HUES48 (cell line): ENCODE data around the gene FAM8A1.

Experiments
- H3K27ac ChIP-seq: one replicate; pipeline ENCODE4 v1.7.0; 2013; ENCODE audit warnings: low read depth, low read length, inconsistent platforms
- H3K27me3 ChIP-seq: 2 replicates; pipeline ENCODE4 v1.6.1; 2013; ENCODE audit warnings: mild to moderate bottlenecking, low read length; ENCODE audit not compliant: control insufficient read depth, insufficient read depth
- H3K36me3 ChIP-seq: 2 replicates; pipeline ENCODE4 v1.6.1; 2013; ENCODE audit warnings: low read length; ENCODE audit not compliant: control insufficient read depth, insufficient read depth
- H3K4me1 ChIP-seq: 2 replicates; pipeline ENCODE4 v1.6.1; 2013; ENCODE audit warnings: mild to moderate bottlenecking, low read length; ENCODE audit not compliant: control insufficient read depth, insufficient read depth
- H3K4me3 ChIP-seq: 2 replicates; pipeline ENCODE4 v1.5.1; 2013; ENCODE audit warnings: mild to moderate bottlenecking, low read depth, low read length
- H3K9ac ChIP-seq: 2 replicates; pipeline ENCODE4 v1.6.1; 2013; ENCODE audit warnings: mild to moderate bottlenecking, low read depth, low read length, moderate library complexity
- H3K9me3 ChIP-seq: 2 replicates; pipeline ENCODE4 v1.6.1; 2013; ENCODE audit warnings: low read length; ENCODE audit not compliant: control insufficient read depth, insufficient read depth

The FAM8A1 gene

DNA sequence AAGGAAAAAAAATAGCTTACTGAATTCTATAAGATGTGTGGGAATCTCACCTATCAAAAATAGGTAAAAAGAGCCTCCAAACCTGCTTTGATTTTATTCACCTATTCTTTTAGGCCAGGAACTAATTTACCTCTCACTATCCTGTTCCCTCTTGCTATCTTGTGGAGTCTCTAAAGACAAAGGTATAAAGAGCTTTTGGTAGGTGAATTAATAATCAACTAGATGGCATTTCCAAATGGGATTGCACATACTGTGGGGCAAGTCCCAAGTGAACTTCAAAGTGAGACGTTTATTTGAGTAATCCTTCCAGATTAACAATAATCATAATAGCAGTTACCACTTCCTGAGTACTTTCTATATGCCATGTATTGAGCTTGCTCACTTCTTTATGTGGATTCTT lies 2.8 kb downstream of the FAM8A1 start:
- H3K36me3 ChIP-seq: peaks cover 8% of the 10 kb centered on the region; the same call in 1 of the 2 replicates
- no peak overlapping the region for H3K9ac ChIP-seq
- no peak overlapping the region for H3K4me3 ChIP-seq
- no peaks in the 10 kb centered on the region for H3K27me3 ChIP-seq
- peaks cover 5% of the 10 kb centered on the region; the same call in 1 of the 2 replicates for H3K4me1 ChIP-seq
- no peak overlapping the region for H3K27ac ChIP-seq
- H3K9me3 ChIP-seq: no peaks in the 10 kb centered on the region

DNA sequence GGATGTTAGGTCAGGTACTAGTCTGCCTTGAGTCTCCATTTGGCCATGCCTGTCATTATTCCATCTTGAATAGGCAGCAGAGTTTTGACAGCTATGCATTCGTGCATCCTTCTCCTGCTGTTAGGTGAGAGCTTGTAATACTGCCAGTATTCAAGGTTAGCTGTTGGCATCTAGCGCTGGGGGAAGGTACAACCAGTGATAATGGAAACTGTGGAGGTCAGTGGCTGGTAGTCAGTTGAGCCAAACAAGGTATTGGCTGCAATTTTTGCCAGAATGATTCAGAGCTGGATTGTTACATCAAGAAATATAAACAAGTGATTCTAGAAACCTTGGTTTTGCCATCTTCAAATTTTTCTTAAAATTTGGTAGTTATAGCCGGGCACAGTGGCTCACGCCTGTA lies 6.5 kb downstream of the FAM8A1 start:
- H3K4me3 ChIP-seq: no peak overlapping the region
- H3K4me1 ChIP-seq: peaks cover 5% of the 10 kb centered on the region; the same call in 1 of the 2 replicates
- H3K27ac ChIP-seq: no peak overlapping the region
- peaks cover 13% of the 10 kb centered on the region; the same call in 1 of the 2 replicates for H3K36me3 ChIP-seq
- no peak overlapping the region for H3K9ac ChIP-seq
- no peaks in the 10 kb centered on the region for H3K27me3 ChIP-seq
- no peaks in the 10 kb centered on the region for H3K9me3 ChIP-seq

DNA sequence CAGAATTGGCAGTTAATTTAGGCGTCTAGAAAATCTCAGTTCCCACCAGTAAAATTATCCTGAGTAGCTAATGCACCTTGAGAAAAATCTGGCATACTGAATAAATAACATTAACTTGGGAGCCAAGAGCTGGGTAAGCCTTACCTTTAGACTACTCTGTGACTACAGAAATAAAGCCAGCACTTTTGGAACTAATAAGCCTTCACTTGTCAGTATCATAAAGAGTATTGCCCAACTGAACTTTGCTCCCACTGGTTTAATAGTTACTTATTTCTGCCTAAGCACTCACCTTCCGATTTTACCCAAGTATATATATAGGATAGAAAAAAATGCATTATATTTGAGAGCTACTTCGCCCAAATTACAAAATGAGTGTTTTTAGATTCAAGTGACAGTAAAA lies 10.7 kb downstream of the FAM8A1 start:
- no peak overlapping the region for H3K27ac ChIP-seq
- H3K9ac ChIP-seq: no peak overlapping the region
- no peaks in the 10 kb centered on the region for H3K9me3 ChIP-seq
- H3K27me3 ChIP-seq: no peaks in the 10 kb centered on the region
- H3K4me1 ChIP-seq: no peaks in the 10 kb centered on the region
- H3K4me3 ChIP-seq: no peak overlapping the region
- peaks cover 23% of the 10 kb centered on the region for H3K36me3 ChIP-seq

DNA sequence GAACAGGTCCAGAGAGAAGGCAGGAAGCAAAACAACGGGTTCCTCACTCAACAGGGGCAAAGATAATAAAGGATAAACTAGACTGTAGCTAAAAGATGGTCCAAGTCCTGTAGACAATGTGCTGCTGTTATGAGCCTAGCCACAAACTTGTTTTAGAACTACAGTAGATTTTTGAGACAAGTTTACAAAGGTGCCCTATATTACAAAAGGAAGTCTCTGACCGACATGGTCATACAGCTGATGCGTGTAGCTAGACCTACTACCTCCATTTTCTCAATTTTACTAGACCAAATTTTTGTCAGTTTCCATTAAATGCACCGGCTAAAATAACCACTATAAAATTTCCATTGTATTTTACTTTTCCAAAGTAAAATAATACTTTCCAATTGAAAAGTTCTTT lies 11.9 kb downstream of the FAM8A1 start:
- H3K9me3 ChIP-seq: no peaks in the 10 kb centered on the region
- H3K36me3 ChIP-seq: peaks cover 30% of the 10 kb centered on the region
- no peak overlapping the region for H3K27ac ChIP-seq
- no peak overlapping the region for H3K4me3 ChIP-seq
- no peak overlapping the region for H3K9ac ChIP-seq
- no peaks in the 10 kb centered on the region for H3K4me1 ChIP-seq
- no peaks in the 10 kb centered on the region for H3K27me3 ChIP-seq

DNA sequence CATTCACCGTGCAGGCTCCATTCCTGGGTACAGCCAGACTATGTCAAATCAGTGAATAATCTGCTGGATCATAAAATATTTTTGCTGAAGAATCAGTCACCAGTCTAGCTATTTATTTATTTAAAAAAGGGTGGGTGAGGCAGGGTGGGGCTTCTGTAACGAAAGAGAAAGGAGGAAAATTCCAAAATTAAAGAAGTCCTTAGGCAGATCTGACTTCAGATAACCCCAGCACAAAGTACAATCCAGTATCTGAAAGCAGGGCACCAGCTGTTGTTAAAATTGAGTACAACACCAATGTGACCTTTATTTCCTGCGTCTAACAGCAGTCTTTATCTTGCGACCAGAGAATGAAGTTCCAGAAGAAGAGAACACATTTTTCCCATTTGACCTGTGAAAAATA lies 15.7 kb downstream of the FAM8A1 start:
- Histone ChIP-seq H3K36me3 (peaks cover 53% of the 10 kb centered on the region), H3K9ac (no peak overlapping the region), H3K4me1 (no peaks in the 10 kb centered on the region), H3K4me3 (no peak overlapping the region), H3K9me3 (no peaks in the 10 kb centered on the region), H3K27me3 (no peaks in the 10 kb centered on the region), H3K27ac (no peak overlapping the region)

DNA sequence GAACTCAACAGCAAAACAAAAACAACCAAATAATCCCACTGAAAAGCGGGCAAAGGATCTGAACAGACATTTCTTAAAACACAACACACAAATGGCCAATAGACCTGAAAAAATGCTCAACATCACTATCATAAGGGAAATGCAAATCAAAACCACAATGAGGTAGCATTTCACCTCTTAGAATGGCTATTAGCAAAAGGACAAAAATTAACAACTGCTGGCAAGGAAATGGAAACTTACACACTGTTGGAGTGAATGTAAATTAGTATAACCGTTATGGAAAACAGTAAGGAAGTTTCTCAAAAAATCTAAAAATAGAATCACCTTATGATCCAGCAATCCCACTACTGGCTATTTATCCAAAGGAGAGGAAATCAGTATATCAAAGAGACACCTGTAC lies 20.9 kb downstream of the FAM8A1 start:
- Histone ChIP-seq H3K9me3 (no peaks in the 10 kb centered on the region), H3K27me3 (no peaks in the 10 kb centered on the region), H3K27ac (no peak overlapping the region), H3K4me3 (no peak overlapping the region), H3K36me3 (peaks cover 88% of the 10 kb centered on the region), H3K9ac (no peak overlapping the region), H3K4me1 (no peaks in the 10 kb centered on the region)

DNA sequence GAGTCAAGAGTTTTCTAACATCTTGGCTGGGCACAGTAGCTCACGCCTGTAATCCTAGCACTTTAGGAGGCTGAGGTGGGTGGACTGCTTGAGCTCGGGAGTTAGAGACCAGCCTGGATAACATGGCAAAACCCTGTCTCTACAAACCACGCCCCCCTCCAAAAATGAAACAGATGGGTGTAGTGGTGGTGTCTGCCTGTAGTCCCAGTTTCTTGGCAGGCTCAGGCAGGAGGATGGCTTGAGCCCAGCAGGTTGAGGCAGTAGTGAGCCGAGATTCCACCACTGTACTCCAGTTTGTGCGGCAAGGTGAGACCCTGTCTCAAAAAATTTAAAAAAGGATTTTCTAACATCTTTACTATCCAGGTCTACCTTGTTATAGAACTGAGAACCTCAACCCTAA lies 22.0 kb downstream of the FAM8A1 start:
- peaks cover 90% of the 10 kb centered on the region for H3K36me3 ChIP-seq
- no peaks in the 10 kb centered on the region for H3K27me3 ChIP-seq
- H3K9me3 ChIP-seq: no peaks in the 10 kb centered on the region
- no peak overlapping the region for H3K27ac ChIP-seq
- no peaks in the 10 kb centered on the region for H3K4me1 ChIP-seq
- H3K4me3 ChIP-seq: no peak overlapping the region
- H3K9ac ChIP-seq: no peak overlapping the region

DNA sequence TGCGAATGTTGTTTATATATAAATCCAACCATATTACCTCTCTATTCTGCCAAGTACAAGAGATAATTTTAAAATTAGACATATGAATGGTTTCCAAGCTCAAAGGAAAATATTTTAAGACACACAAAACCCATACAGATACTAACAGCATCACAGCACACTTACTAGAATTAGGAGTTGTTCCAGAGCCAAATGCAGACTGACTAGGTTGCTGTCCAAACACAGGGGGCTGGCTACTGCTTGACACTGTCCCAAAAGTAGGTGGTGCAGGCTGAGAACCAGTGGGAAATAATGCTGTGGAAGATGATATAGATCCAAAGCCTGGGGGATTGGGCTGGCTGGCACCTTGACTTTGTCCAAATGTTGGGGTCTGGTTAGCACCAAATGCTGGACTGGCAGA lies 24.3 kb downstream of the FAM8A1 start:
- H3K36me3 ChIP-seq: peaks cover 94% of the 10 kb centered on the region
- no peak overlapping the region for H3K9ac ChIP-seq
- H3K27ac ChIP-seq: no peak overlapping the region
- no peaks in the 10 kb centered on the region for H3K27me3 ChIP-seq
- H3K4me1 ChIP-seq: no peaks in the 10 kb centered on the region
- H3K9me3 ChIP-seq: no peaks in the 10 kb centered on the region
- H3K4me3 ChIP-seq: no peak overlapping the region

DNA sequence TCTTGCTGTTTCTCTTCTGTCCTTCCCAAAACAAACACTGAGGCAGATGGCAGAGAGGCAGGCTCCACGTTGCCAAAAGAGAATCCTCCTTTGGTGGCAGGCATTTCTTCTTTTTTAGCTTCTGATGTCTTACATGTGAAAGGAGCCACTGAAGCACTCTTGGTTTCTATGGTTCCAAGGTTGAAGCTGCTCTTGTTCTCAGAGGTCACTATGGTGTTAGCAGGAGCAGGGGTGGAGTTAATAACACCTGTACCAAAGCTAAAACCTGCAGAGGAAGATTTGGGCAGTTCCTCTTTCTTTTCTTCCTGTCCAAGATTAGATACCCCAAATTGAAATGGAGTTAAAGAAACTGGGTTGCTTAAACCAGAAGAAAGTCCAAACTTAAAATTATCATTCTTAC lies 28.8 kb downstream of the FAM8A1 start:
- H3K27ac ChIP-seq: no peak overlapping the region

DNA sequence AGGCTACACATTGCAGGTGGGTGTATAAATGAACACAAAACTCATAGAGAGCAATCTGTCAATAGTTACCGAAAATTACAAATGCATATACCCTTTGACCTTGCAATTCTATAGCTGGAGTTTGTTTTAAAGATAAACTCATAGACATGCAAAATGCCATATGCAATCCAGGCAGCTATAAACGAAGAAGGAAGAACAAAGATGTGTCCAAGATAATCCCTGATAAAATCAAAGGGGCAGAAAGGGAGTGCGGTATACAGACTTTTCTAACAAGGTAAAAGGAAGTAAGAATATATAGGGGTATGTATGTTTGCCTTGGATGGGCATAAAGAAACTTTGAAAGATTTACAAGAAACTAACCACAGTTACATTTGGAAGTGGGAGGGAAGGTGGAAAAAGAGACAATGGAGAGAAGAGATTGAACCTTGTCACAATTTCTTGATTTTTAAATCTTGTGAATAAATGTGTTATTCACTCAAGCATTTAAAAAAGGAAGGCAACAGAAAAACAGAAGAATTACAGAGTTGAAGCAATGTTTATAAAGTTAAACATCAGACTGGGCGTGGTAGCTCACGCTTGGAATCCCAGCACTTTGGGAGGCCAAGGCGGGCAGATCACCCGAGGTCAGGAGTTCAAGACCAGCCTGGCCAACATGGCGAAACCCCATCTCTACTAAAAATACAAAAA lies 29.9 kb downstream of the FAM8A1 start:
- H3K27me3 ChIP-seq: no peaks in the 10 kb centered on the region
- peaks cover 90% of the 10 kb centered on the region for H3K36me3 ChIP-seq
- H3K9me3 ChIP-seq: no peaks in the 10 kb centered on the region
- no peak overlapping the region for H3K9ac ChIP-seq
- no peak overlapping the region for H3K27ac ChIP-seq
- H3K4me3 ChIP-seq: no peak overlapping the region
- H3K4me1 ChIP-seq: no peaks in the 10 kb centered on the region

More for the DNA sequence above, 28.8 kb downstream of the FAM8A1 start:
- H3K9me3 ChIP-seq: no peaks in the 10 kb centered on the region
- no peaks in the 10 kb centered on the region for H3K4me1 ChIP-seq
- H3K36me3 ChIP-seq: peaks cover 97% of the 10 kb centered on the region
- no peak overlapping the region for H3K9ac ChIP-seq
- no peak overlapping the region for H3K4me3 ChIP-seq
- H3K27me3 ChIP-seq: no peaks in the 10 kb centered on the region

DNA sequence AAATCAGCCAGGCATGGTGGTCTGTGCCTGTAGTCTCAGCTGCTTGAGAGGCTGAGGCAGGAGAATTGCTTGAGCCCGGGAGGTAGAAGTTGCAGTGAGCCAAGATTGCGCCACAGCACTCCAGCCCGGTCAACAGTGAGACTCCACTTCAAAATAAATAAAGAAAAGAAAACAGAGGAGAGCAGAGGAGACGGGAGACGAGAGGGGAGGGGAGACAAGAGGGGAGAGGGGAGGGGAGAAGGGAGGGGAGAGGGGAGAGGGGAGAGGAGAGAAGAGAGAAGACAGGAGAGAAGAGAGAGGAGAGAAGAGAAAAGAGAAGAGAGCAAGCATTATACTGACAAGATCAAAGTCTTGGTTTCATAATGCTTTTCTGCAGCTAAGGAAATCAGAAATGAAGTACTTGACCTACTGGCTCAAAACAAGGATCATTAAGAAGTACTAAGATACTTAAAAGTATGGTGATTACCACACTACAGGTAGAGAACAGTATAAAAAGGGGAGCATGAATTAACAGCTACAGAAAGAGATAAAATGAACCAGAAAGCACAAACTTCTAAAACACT lies 30.5 kb downstream of the FAM8A1 start:
- Histone ChIP-seq H3K9me3 (no peaks in the 10 kb centered on the region), H3K9ac (no peak overlapping the region), H3K27ac (no peak overlapping the region), H3K36me3 (peaks cover 88% of the 10 kb centered on the region), H3K4me1 (no peaks in the 10 kb centered on the region), H3K4me3 (no peak overlapping the region), H3K27me3 (no peaks in the 10 kb centered on the region)
